Measurements from ENCODE around the gene ARHGAP6. TPM values are rescaled to one million over a fixed set of nuclear protein-coding genes. Genes with fewer than 3 reads are reported as not detected.
A peak's percentile ranks its signal among the peaks of the same experiment; 100 is the strongest.

The ARHGAP6 gene
- total and polyA plus RNA-seq, 9 of the 15 experiments (the other 6 are each of a cell fraction or from before 2014, with no cell fraction given), result 12.5 to 63.6 (median 41.8) TPM

GRCh38 chrX:11269006-11269405, 396.7 kb downstream of the ARHGAP6 start (continued):
- peak; percentile 33; the same call in 1 of the 2 replicates for TF ChIP-seq TEAD4 (IDR thresholded peaks at IDR 0.05; ENCODE audit: low read length)
- no peak for TF ChIP-seq TEAD4 (CRISPR knock-in tag; IDR thresholded peaks at IDR 0.05; ENCODE audit: borderline replicate concordance)
- no peak; the same call in 1 of the 2 replicates for TF ChIP-seq L3MBTL2 (IDR thresholded peaks at IDR 0.05)
- no peak for TF ChIP-seq ZNF551 (CRISPR knock-in tag; IDR thresholded peaks at IDR 0.05)
- TF ChIP-seq STAT6 (CRISPR knock-in tag; IDR thresholded peaks at IDR 0.05), result no peak
- no peak for TF ChIP-seq PURB (CRISPR knock-in tag; IDR thresholded peaks at IDR 0.05; ENCODE audit: low read depth)
- TF ChIP-seq GABPB1 (CRISPR knock-in tag; IDR thresholded peaks at IDR 0.05), result no peak
- TF ChIP-seq MITF (IDR thresholded peaks at IDR 0.05), result no peak
- TF ChIP-seq C11orf30 (IDR thresholded peaks at IDR 0.05; ENCODE audit: low read depth), result peak; percentile 43; the same call in 1 of the 2 replicates
- no peak for TF ChIP-seq WHSC1 (IDR thresholded peaks at IDR 0.05; ENCODE audit: low read length)
- TF ChIP-seq SRSF7 (optimal IDR thresholded peaks at IDR 0.05; ENCODE audit: low read depth, low read length), result no peak
- TF ChIP-seq TCFL5 (CRISPR knock-in tag; conservative IDR thresholded peaks at IDR 0.05), result no peak
- TF ChIP-seq ETV1 (tag; conservative IDR thresholded peaks at IDR 0.05; ENCODE audit: low read depth), result no peak
- no peak for TF ChIP-seq RBM22 (IDR thresholded peaks at IDR 0.05; ENCODE audit: low read depth, low read length, poor library complexity, severe bottlenecking)
- TF ChIP-seq CEBPG (CRISPR knock-in tag; IDR thresholded peaks at IDR 0.05), result no peak
- TF ChIP-seq CEBPG (tag; conservative IDR thresholded peaks at IDR 0.05 in 1 of 2, IDR thresholded peaks at IDR 0.05 in 1 of 2), result peak; percentile 24 to 61; a peak in 1 of 4 replicates
- TF ChIP-seq ZNF23 (CRISPR knock-in tag; IDR thresholded peaks at IDR 0.05), result no peak
- TF ChIP-seq SUPT5H (IDR thresholded peaks at IDR 0.05), result no peak
- no peak for TF ChIP-seq GATA2 (CRISPR knock-in tag; IDR thresholded peaks at IDR 0.05)
- peak; percentile 66 for TF ChIP-seq ZNF316 (IDR thresholded peaks at IDR 0.05)
- TF ChIP-seq PKNOX1 (IDR thresholded peaks at IDR 0.05), result peak; percentile 53
- TF ChIP-seq CBFA2T2 (conservative IDR thresholded peaks at IDR 0.05), result peak; percentile 35
- TF ChIP-seq MIER1 (IDR thresholded peaks at IDR 0.05; ENCODE audit: low read depth), result no peak
- TF ChIP-seq ZNF830 (CRISPR knock-in tag; IDR thresholded peaks at IDR 0.05), result no peak
- no peak for TF ChIP-seq ZNF398 (CRISPR knock-in tag; IDR thresholded peaks at IDR 0.05)
- TF ChIP-seq FOSL1 (tag; conservative IDR thresholded peaks at IDR 0.05), result peak; percentile 88
